Gastrocnemius medialis (tissue), 4 donors: ENCODE results near the gene AVEN.

ENCODE experiments used
- CTCF ChIP-seq, 5 experiments: fragments of 450-650 bp in 3 of 5; fragments of 200-600 bp in 2 of 5; sonication (generic) in 2 of 5; IDR thresholded peaks in 4 of 5; conservative IDR thresholded peaks in 1 of 5; 1 replicate in 4 of 5; 2 replicates in 1 of 5; pipeline ENCODE4 v1.5.1; 2016 to 2019; ENCODE audit warnings: antibody characterized with exemption in 5 of 5, mild to moderate bottlenecking in 3 of 5, moderate library complexity in 3 of 5
- POLR2A ChIP-seq, 2 donors: fragments of 450-650 bp; IDR thresholded peaks; one replicate each; pipeline ENCODE4 v1.6.1; 2017; ENCODE audit warnings: antibody characterized with exemption in 2 of 2, mild to moderate bottlenecking in 2 of 2, moderate library complexity in 2 of 2

- no peak for TF ChIP-seq CTCF (IDR thresholded peaks at IDR 0.05 in 4 of 5, conservative IDR thresholded peaks at IDR 0.05 in 1 of 5)
- no peak for TF ChIP-seq POLR2A (IDR thresholded peaks at IDR 0.05)
These were observed 174.5 kb downstream of the AVEN start for GRCh38 chr15:33864360-33865075.
